H1 (cell line): ENCODE results near the gene CLEC2A. TPM values are rescaled to one million over a fixed set of nuclear protein-coding genes. Genes with fewer than 3 reads are reported as not detected.
A peak's percentile ranks its signal among the peaks of the same experiment; 100 is the strongest.

Experiments used
- CTCF ChIA-PET: fragments of 300-600 bp; sonication (Branson Sonifier 250); formaldehyde crosslinking; loops from one replicate; lab custom pipeline; 2021; ENCODE audit not compliant: partially characterized antibody; lab: Charles Lee
- POLR2A ChIA-PET: fragments of 300-600 bp; sonication (Branson Sonifier 250); formaldehyde crosslinking; loops from one replicate; lab custom pipeline; 2021; ENCODE audit warnings: inconsistent platforms; ENCODE audit not compliant: partially characterized antibody; lab: Charles Lee
- DNase-seq, 2 experiments: peaks; one replicate each; pipeline versions ENCODE4 v3.0.0 to v3.0.0-alpha.2; 2010 to 2022; ENCODE audit warnings: low spot score in 2 of 2, low read depth in 1 of 2, mixed read lengths in 1 of 2
- FAIRE-seq: peaks from 2 replicates; lab custom pipeline; 2011; peaks lifted over from hg19 to GRCh38; lab: Jason Lieb, UNC
- H2AFZ ChIP-seq: 2 replicates; pipeline ENCODE4 v1.8.1; 2012; ENCODE audit warnings: low read length, inconsistent platforms
- H2AK5ac ChIP-seq: 2 replicates; pipeline ENCODE4 v1.6.1; 2013; ENCODE audit warnings: low read depth, low read length
- H2BK120ac ChIP-seq: replicated peaks from 2 replicates; pipeline ENCODE3; 2013; ENCODE audit warnings: low read depth, low read length, inconsistent platforms
- H2BK12ac ChIP-seq: 2 replicates; pipeline ENCODE4 v1.6.1; 2013; ENCODE audit warnings: low read depth, low read length
- H2BK15ac ChIP-seq: 2 replicates; pipeline ENCODE4 v1.6.1; 2013; ENCODE audit warnings: low read length
- H2BK20ac ChIP-seq: 2 replicates; pipeline ENCODE4 v1.6.1; 2013; ENCODE audit warnings: low read length
- H2BK5ac ChIP-seq: 2 replicates; pipeline ENCODE4 v1.6.1; 2013; ENCODE audit warnings: low read depth, low read length
- H3K14ac ChIP-seq: 2 replicates; pipeline ENCODE4 v1.6.1; 2013; ENCODE audit warnings: inconsistent platforms; ENCODE audit not compliant: insufficient read length
- H3K18ac ChIP-seq: 2 replicates; pipeline ENCODE4 v1.6.1; 2013; ENCODE audit warnings: low read length; ENCODE audit errors: extremely low read depth
- H3K23ac ChIP-seq: 2 replicates; pipeline ENCODE4 v1.6.1; 2013; ENCODE audit warnings: inconsistent platforms; ENCODE audit not compliant: insufficient read length
- H3K23me2 ChIP-seq: 2 replicates; pipeline ENCODE4 v1.6.1; 2013; ENCODE audit warnings: low read depth, low read length
- H3K27ac ChIP-seq: 2 replicates; pipeline ENCODE4 v1.6.1; 2011; ENCODE audit warnings: low read depth, low read length, inconsistent platforms
- H3K27me3 ChIP-seq, 4 experiments: replicated peaks in 1 of 4; 1 replicate in 1 of 4; 2 replicates in 3 of 4; pipeline versions ENCODE4 v1.6.1 to v1.8.1; 2011 to 2013; ENCODE audit warnings: low read length in 3 of 4, mild to moderate bottlenecking in 3 of 4, inconsistent platforms in 2 of 4, mixed read lengths in 2 of 4, moderate library complexity in 1 of 4; ENCODE audit not compliant: control insufficient read depth in 3 of 4, insufficient read depth in 3 of 4; ENCODE audit errors: extremely low read depth in 1 of 4
- H3K36me3 ChIP-seq, 4 experiments: 2 replicates each; pipeline versions ENCODE4 v1.6.1 to v1.8.1; 2011 to 2013; ENCODE audit warnings: mild to moderate bottlenecking in 4 of 4, low read length in 3 of 4, moderate library complexity in 2 of 4, control low read depth in 1 of 4, inconsistent platforms in 1 of 4; ENCODE audit not compliant: insufficient read depth in 4 of 4, control insufficient read depth in 2 of 4
- H3K4ac ChIP-seq: replicated peaks from 2 replicates; pipeline ENCODE3; 2013; ENCODE audit warnings: low read length, low read depth, mixed read lengths, inconsistent platforms; ENCODE audit not compliant: insufficient read length
- H3K4me1 ChIP-seq, 4 experiments: replicated peaks in 1 of 4; 1 replicate in 1 of 4; 2 replicates in 3 of 4; pipeline versions ENCODE4 v1.6.1 to v1.8.1; 2011 to 2013; ENCODE audit warnings: low read length in 3 of 4, inconsistent platforms in 2 of 4, mixed read lengths in 1 of 4; ENCODE audit not compliant: insufficient read depth in 4 of 4, control insufficient read depth in 3 of 4
- H3K4me2 ChIP-seq, 2 experiments: 2 replicates each; pipeline versions ENCODE4 v1.6.1 to v1.8.1; 2011 to 2013; ENCODE audit warnings: low read depth in 2 of 2, low read length in 2 of 2, control low read depth in 1 of 2, inconsistent platforms in 1 of 2, mild to moderate bottlenecking in 1 of 2; ENCODE audit not compliant: insufficient read depth in 1 of 2
- H3K4me3 ChIP-seq, 4 experiments: fragments of 200-600, 300-600 bp in 1 of 4; sonication (generic), shearing (Covaris generic), sonication (Bioruptor Twin) in 1 of 4; 2 replicates each; pipeline versions ENCODE4 v1.5.1 to v1.8.1; 2011 to 2016; ENCODE audit warnings: low read length in 4 of 4, low read depth in 3 of 4, control low read depth in 2 of 4, inconsistent platforms in 2 of 4, mild to moderate bottlenecking in 2 of 4, mixed read lengths in 1 of 4, moderate library complexity in 1 of 4; ENCODE audit not compliant: insufficient read depth in 2 of 4; ENCODE audit errors: extremely low read depth in 1 of 4
- H3K56ac ChIP-seq: replicated peaks from 2 replicates; pipeline ENCODE3; 2013; ENCODE audit warnings: low read depth, mild to moderate bottlenecking, mixed read lengths, low read length, inconsistent platforms; ENCODE audit not compliant: insufficient read length
- H3K79me1 ChIP-seq: 2 replicates; pipeline ENCODE4 v1.6.1; 2013; ENCODE audit warnings: low read depth, low read length, control low read depth
- H3K79me2 ChIP-seq, 2 experiments: 2 replicates each; pipeline versions ENCODE4 v1.6.1 to v1.8.1; 2012 to 2013; ENCODE audit warnings: low read length in 2 of 2, mild to moderate bottlenecking in 2 of 2, inconsistent platforms in 1 of 2; ENCODE audit not compliant: insufficient read depth in 2 of 2, control insufficient read depth in 1 of 2
- H3K9ac ChIP-seq, 4 experiments: replicated peaks in 1 of 4; 1 replicate in 1 of 4; 2 replicates in 3 of 4; pipeline versions ENCODE4 v1.6.1 to v1.8.1; 2011 to 2013; ENCODE audit warnings: low read depth in 3 of 4, low read length in 3 of 4, control low read depth in 2 of 4, mild to moderate bottlenecking in 2 of 4, moderate library complexity in 2 of 4, inconsistent platforms in 1 of 4; ENCODE audit errors: extremely low read depth in 1 of 4
- H3K9me3 ChIP-seq, 2 experiments: 2 replicates each; pipeline versions ENCODE4 v1.6.1 to v1.8.1; 2012 to 2013; ENCODE audit warnings: mild to moderate bottlenecking in 2 of 2, moderate library complexity in 2 of 2, control low read depth in 1 of 2, inconsistent platforms in 1 of 2, low read depth in 1 of 2, low read length in 1 of 2, mixed read lengths in 1 of 2; ENCODE audit not compliant: insufficient read depth in 2 of 2
- H4K20me1 ChIP-seq, 2 experiments: replicated peaks in 1 of 2; 2 replicates each; pipeline versions ENCODE3 to v1.8.1; 2011 to 2013; ENCODE audit warnings: inconsistent platforms in 2 of 2, low read length in 2 of 2, mild to moderate bottlenecking in 1 of 2; ENCODE audit not compliant: insufficient read depth in 2 of 2, control insufficient read depth in 1 of 2
- H4K5ac ChIP-seq: 2 replicates; pipeline ENCODE4 v1.6.1; 2013; ENCODE audit warnings: low read length, low read depth, mixed read lengths, inconsistent platforms; ENCODE audit not compliant: insufficient read length
- H4K8ac ChIP-seq: 2 replicates; pipeline ENCODE4 v1.8.0; 2013; ENCODE audit warnings: mild to moderate bottlenecking, moderate library complexity, low read length, inconsistent platforms; ENCODE audit not compliant: insufficient read depth; ENCODE audit errors: extremely low read depth
- H4K91ac ChIP-seq: replicated peaks from 2 replicates; pipeline ENCODE3; 2013; ENCODE audit warnings: low read length, mixed read lengths, inconsistent platforms; ENCODE audit not compliant: insufficient read length
- PHF8 ChIP-seq: fragments of 200-600 bp; sonication (generic); conservative IDR thresholded peaks from 2 replicates; pipeline ENCODE4 v1.7.1; 2012; ENCODE audit warnings: low read depth, mild to moderate bottlenecking, inconsistent platforms, low read length, moderate library complexity
- YY1 ChIP-seq: IDR thresholded peaks from 2 replicates; pipeline ENCODE4 v1.6.1; 2011; ENCODE audit warnings: low read depth, mild to moderate bottlenecking, low read length
- WGBS, 2 experiments: shearing (Covaris generic) in 1 of 2; methylation state at CpG; one replicate each; pipeline versions ENCODE4 v1.1.6 to v1.1.7; 2013 to 2015; ENCODE audit warnings: low lambda C conversion rate in 2 of 2, mixed read lengths in 2 of 2, inconsistent platforms in 1 of 2, low coverage in 1 of 2, missing lambda C conversion rate in 1 of 2; ENCODE audit not compliant: insufficient replicate concordance in 2 of 2, insufficient coverage in 1 of 2, insufficient read length in 1 of 2; ENCODE audit errors: extremely low coverage in 1 of 2, missing lambda C conversion rate in 1 of 2; 5-methylcytosine and 5-hydroxymethylcytosine counted together
- polyA plus RNA-seq, 7 experiments: library from polyadenylated mRNA; depleted of rRNA in 3 of 7; stranded (reverse) in 5 of 7; unstranded in 2 of 7; fragments of >200 nt in 5 of 7; fragments of 200-250 nt in 2 of 7; gene quantifications; 1 replicate in 5 of 7; 2 replicates in 1 of 7; 4 replicates in 1 of 7; pipeline versions ENCODE4 v1.2.1 to v1.2.3, GENCODE V29; 2011 to 2013; ENCODE audit warnings: missing spikeins in 2 of 7, mixed read lengths in 2 of 7
- total RNA-seq: library from RNA; stranded (reverse); fragmentation: NEBNext Ultra II Directional; extraction: Animal tissue kit (Norgen Biotek cat#: 25700); gene quantifications from 2 replicates; pipeline ENCODE4 v1.2.1, GENCODE V29; 2021

The CLEC2A gene
- total and polyA plus RNA-seq, 2 of the 8 experiments (the other 6 are each of a cell fraction or from before 2014, with no cell fraction given): 0.63 to 3.7 TPM

GRCh38 chr12:9920451-9920850, 11.7 kb downstream of the CLEC2A start:
- Histone ChIP-seq H3K27ac (no peak overlapping the region), H3K4me3 (no peak overlapping the region), H3K4ac (no peak overlapping the region), H2BK20ac (no peak overlapping the region), H2BK120ac (no peak overlapping the region), H3K23me2 (no peaks in the 10 kb centered on the region), H3K27me3 (no peaks in the 10 kb centered on the region), H2BK5ac (no peak overlapping the region), H4K20me1 (no peaks in the 10 kb centered on the region), H3K23ac (no peak overlapping the region), H3K4me1 (no peaks in the 10 kb centered on the region), H4K8ac (no peak overlapping the region), H4K5ac (no peak overlapping the region), H3K18ac (no peak overlapping the region), H2BK12ac (no peak overlapping the region), H2BK15ac (no peak overlapping the region), H3K79me2 (no peaks in the 10 kb centered on the region), H3K4me2 (no peak overlapping the region), H2AFZ (peak overlapping the region; percentile 83; the same call in 1 of the 2 replicates), H2AK5ac (no peak overlapping the region; the same call in 1 of the 2 replicates), H4K91ac (no peak overlapping the region), H3K36me3 (no peaks in the 10 kb centered on the region), H3K9me3 (no peaks in the 10 kb centered on the region), H3K9ac (no peak overlapping the region), H3K79me1 (no peaks in the 10 kb centered on the region), H3K56ac (no peak overlapping the region), H3K14ac (no peak overlapping the region)
- 93 to 100% methylated on average over 3 to 10 of the region's 10 CpGs for WGBS, 2 experiments
- DNase-seq: no peak
- no peak for FAIRE-seq
- POLR2A ChIA-PET: interaction anchor here (1.8 to 2.7 kb wide), 3 partner anchors 9 to 25 kb away, joined by 3 to 11 read pairs (median 5); no protein-coding TSS in a partner anchor
- TF ChIP-seq PHF8 (no peak), YY1 (peak; percentile 66)
- CTCF ChIA-PET: interaction anchor here (0.9 to 1.7 kb wide), 4 partner anchors 9 to 178 kb away, joined by 3 to 6 read pairs (median 4); partner anchors contain the start of gene CLEC2A
